ENCODE results near the gene PLEKHA7. TPM values are rescaled to one million over a fixed set of nuclear protein-coding genes. Genes with fewer than 3 reads are reported as not detected.

Gene PLEKHA7
- total and polyA plus RNA-seq, 2 of the 8 experiments (the other 6 are each of a cell fraction or from before 2014, with no cell fraction given): 11.4 to 25.6 TPM

DNA sequence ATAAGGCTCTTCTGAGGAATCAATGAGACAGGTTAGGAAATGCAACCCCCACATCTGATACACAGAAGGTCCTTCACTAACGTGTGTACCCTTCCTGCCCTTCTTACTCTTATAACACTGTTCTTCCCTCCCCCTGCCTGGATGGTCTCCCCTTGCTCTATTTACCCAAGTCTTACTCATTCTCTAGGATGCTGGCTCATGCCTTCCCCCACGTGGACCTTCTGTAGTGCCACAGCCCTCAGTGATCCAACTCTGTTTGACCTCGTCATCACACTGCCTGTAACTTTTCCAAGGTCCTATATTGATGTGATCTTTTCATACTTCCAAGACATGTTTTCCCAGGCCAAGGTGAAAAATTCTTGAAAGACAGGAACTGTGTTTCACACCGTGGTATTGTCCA is 195.9 kb downstream of the PLEKHA7 start:
- no peaks in the 10 kb centered on the region for H3K27me3 ChIP-seq (replicated peaks in 1 of 4; ENCODE audit: control insufficient read depth in 3 of 4, extremely low read depth in 1 of 4, insufficient read depth in 3 of 4, low read length in 3 of 4)
- no peak overlapping the region for H3K23ac ChIP-seq (ENCODE audit: insufficient read length)
- no peaks in the 10 kb centered on the region for H3K9me3 ChIP-seq (ENCODE audit: insufficient read depth in 2 of 2, low read depth in 1 of 2, low read length in 1 of 2)
- H3K14ac ChIP-seq (ENCODE audit: insufficient read length): no peak overlapping the region
- no peak overlapping the region for H3K4me2 ChIP-seq (ENCODE audit: insufficient read depth in 1 of 2, low read depth in 2 of 2, low read length in 2 of 2)
- peaks cover 0 to 11% (median 3%) of the 10 kb centered on the region in 4 experiments; a peak in 6 of 8 replicates for H3K36me3 ChIP-seq (ENCODE audit: control insufficient read depth in 2 of 4, insufficient read depth in 4 of 4, low read length in 3 of 4)
- 85% methylated on average over 4 of the region's 4 CpGs; no CpG with 5 or more reads in 1 of the 2 experiments for whole genome bisulfite sequencing, 2 experiments (ENCODE audit: extremely low coverage in 1 of 2, insufficient coverage in 1 of 2, insufficient read length in 1 of 2, insufficient replicate concordance in 2 of 2, low coverage in 1 of 2, low lambda C conversion rate in 2 of 2, missing lambda C conversion rate in 1 of 2)
- no peak overlapping the region for H3K4me3 ChIP-seq (ENCODE audit: extremely low read depth in 1 of 4, insufficient read depth in 2 of 4, low read depth in 3 of 4, low read length in 4 of 4)
- no peak for FAIRE-seq
- H4K5ac ChIP-seq (ENCODE audit: insufficient read length, low read depth, low read length): no peak overlapping the region
- DNase-seq (ENCODE audit: low read depth in 1 of 2, low spot score in 2 of 2): no peak
- H3K56ac ChIP-seq (replicated peaks; ENCODE audit: insufficient read length, low read depth, low read length): no peak overlapping the region
- H2BK120ac ChIP-seq (replicated peaks; ENCODE audit: low read depth, low read length): no peak overlapping the region
- no peak overlapping the region for H3K18ac ChIP-seq (ENCODE audit: extremely low read depth, low read length)
- H2BK12ac ChIP-seq (ENCODE audit: low read depth, low read length): no peak overlapping the region
- CTCF ChIA-PET (ENCODE audit: partially characterized antibody): interaction anchor here (0.9 to 9.7 kb wide), 3 partner anchors 11 to 245 kb away, joined by 5 to 100 read pairs (median 30); no protein-coding TSS in a partner anchor
- no peaks in the 10 kb centered on the region for H3K79me2 ChIP-seq (ENCODE audit: control insufficient read depth in 1 of 2, insufficient read depth in 2 of 2, low read length in 2 of 2)
- no peak overlapping the region for H4K91ac ChIP-seq (replicated peaks; ENCODE audit: insufficient read length, low read length)
- H3K23me2 ChIP-seq (ENCODE audit: low read depth, low read length): no peaks in the 10 kb centered on the region
- no peak overlapping the region for H2BK15ac ChIP-seq (ENCODE audit: low read length)
- no peaks in the 10 kb centered on the region for H3K79me1 ChIP-seq (ENCODE audit: low read depth, low read length)
- H4K8ac ChIP-seq (ENCODE audit: extremely low read depth, insufficient read depth, low read length): no peak overlapping the region
- no peak overlapping the region for H3K9ac ChIP-seq (replicated peaks in 1 of 4; ENCODE audit: extremely low read depth in 1 of 4, low read depth in 3 of 4, low read length in 3 of 4)
- peaks cover 4 to 7% (median 5%) of the 10 kb centered on the region in 4 experiments; a peak in 5 of 7 replicates for H3K4me1 ChIP-seq (replicated peaks in 1 of 4; ENCODE audit: control insufficient read depth in 3 of 4, insufficient read depth in 4 of 4, low read length in 3 of 4)
- POLR2A ChIA-PET (ENCODE audit: partially characterized antibody): interaction anchor here (1.3 kb wide), 1 partner anchor 8 kb away, joined by 3 read pairs; no protein-coding TSS in a partner anchor
- H2AFZ ChIP-seq (ENCODE audit: low read length): no peak overlapping the region
- H2BK5ac ChIP-seq (ENCODE audit: low read depth, low read length): no peak overlapping the region
- H3K4ac ChIP-seq (replicated peaks; ENCODE audit: insufficient read length, low read depth, low read length): no peak overlapping the region
- H2AK5ac ChIP-seq (ENCODE audit: low read depth, low read length): no peak overlapping the region
- H3K27ac ChIP-seq (ENCODE audit: low read depth, low read length): no peak overlapping the region
- H2BK20ac ChIP-seq (ENCODE audit: low read length): no peak overlapping the region
- H4K20me1 ChIP-seq (replicated peaks in 1 of 2; ENCODE audit: control insufficient read depth in 1 of 2, insufficient read depth in 2 of 2, low read length in 2 of 2): no peaks in the 10 kb centered on the region
- TF ChIP-seq, protein P1, sequence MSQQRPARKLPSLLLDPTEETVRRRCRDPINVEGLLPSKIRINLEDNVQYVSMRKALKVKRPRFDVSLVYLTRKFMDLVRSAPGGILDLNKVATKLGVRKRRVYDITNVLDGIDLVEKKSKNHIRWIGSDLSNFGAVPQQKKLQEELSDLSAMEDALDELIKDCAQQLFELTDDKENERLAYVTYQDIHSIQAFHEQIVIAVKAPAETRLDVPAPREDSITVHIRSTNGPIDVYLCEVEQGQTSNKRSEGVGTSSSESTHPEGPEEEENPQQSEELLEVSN (IDR thresholded peaks at IDR 0.05): no peak
- TF ChIP-seq, protein P2, sequence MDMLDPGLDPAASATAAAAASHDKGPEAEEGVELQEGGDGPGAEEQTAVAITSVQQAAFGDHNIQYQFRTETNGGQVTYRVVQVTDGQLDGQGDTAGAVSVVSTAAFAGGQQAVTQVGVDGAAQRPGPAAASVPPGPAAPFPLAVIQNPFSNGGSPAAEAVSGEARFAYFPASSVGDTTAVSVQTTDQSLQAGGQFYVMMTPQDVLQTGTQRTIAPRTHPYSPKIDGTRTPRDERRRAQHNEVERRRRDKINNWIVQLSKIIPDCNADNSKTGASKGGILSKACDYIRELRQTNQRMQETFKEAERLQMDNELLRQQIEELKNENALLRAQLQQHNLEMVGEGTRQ (IDR thresholded peaks at IDR 0.05; ENCODE audit: low read length): no peak
- TF ChIP-seq SIX5 (IDR thresholded peaks at IDR 0.05; ENCODE audit: low read depth, low read length) (no peak), MAFK (IDR thresholded peaks at IDR 0.05; ENCODE audit: low read depth, low read length) (no peak), YY1 (IDR thresholded peaks at IDR 0.05; ENCODE audit: low read depth, low read length) (no peak), CHD2 (IDR thresholded peaks at IDR 0.05; ENCODE audit: low read length) (no peak), EP300 (IDR thresholded peaks at IDR 0.05; ENCODE audit: borderline replicate concordance in 1 of 2, low read depth in 2 of 2, low read length in 2 of 2) (no peak), CEBPB (IDR thresholded peaks at IDR 0.05; ENCODE audit: low read depth, low read length) (no peak), EGR1 (IDR thresholded peaks at IDR 0.05; ENCODE audit: borderline replicate concordance, low read depth, low read length) (no peak), POLR2A (IDR thresholded peaks at IDR 0.05; ENCODE audit: control extremely low read depth in 1 of 2, low read depth in 2 of 2, low read length in 2 of 2) (no peak)
- TF ChIP-seq, protein P3, sequence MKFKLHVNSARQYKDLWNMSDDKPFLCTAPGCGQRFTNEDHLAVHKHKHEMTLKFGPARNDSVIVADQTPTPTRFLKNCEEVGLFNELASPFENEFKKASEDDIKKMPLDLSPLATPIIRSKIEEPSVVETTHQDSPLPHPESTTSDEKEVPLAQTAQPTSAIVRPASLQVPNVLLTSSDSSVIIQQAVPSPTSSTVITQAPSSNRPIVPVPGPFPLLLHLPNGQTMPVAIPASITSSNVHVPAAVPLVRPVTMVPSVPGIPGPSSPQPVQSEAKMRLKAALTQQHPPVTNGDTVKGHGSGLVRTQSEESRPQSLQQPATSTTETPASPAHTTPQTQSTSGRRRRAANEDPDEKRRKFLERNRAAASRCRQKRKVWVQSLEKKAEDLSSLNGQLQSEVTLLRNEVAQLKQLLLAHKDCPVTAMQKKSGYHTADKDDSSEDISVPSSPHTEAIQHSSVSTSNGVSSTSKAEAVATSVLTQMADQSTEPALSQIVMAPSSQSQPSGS (IDR thresholded peaks at IDR 0.05; ENCODE audit: low read length): no peak
